ENCODE results near the gene IFI16. TPM values are rescaled to one million over a fixed set of nuclear protein-coding genes. Genes with fewer than 3 reads are reported as not detected.

Gene IFI16
- total and polyA plus RNA-seq, 2 of the 4 experiments (the other 2 are of a cell fraction): 45.0 to 65.3 TPM

DNA sequence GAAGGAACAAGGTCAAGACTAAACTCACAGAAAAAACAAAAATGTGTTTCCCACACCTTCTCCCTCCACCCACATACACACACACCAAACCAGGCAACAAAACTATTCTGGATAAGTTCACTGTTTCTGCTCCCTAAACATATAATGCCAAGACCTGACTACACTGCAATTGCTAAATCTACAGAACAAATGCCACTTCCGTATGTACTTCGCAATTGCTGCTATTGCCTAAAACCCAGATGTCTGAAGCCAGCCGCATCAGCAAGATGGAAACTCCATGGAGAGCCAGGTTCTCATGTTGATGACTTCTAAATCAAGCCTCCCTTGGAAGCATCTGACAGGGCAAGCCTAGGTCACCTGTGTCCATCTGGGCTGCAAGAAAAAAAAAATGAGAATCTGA lies 75.2 kb downstream of the IFI16 start:
- no peak for TF ChIP-seq POLR2A (IDR thresholded peaks at IDR 0.05; ENCODE audit: low read depth, low read length)
- no peak for TF ChIP-seq RFX5 (IDR thresholded peaks at IDR 0.05; ENCODE audit: low read depth, low read length)
- TF ChIP-seq RCOR1 (IDR thresholded peaks at IDR 0.05; ENCODE audit: insufficient replicate concordance, low read length): no peak
- TF ChIP-seq MAZ (IDR thresholded peaks at IDR 0.05; ENCODE audit: borderline replicate concordance, low read depth, low read length): no peak
- TF ChIP-seq FOS (IDR thresholded peaks at IDR 0.05; ENCODE audit: low read depth, low read length): no peak
- no peak for TF ChIP-seq MXI1 (IDR thresholded peaks at IDR 0.05; ENCODE audit: borderline replicate concordance, low read depth, low read length)
- TF ChIP-seq, protein P1, sequence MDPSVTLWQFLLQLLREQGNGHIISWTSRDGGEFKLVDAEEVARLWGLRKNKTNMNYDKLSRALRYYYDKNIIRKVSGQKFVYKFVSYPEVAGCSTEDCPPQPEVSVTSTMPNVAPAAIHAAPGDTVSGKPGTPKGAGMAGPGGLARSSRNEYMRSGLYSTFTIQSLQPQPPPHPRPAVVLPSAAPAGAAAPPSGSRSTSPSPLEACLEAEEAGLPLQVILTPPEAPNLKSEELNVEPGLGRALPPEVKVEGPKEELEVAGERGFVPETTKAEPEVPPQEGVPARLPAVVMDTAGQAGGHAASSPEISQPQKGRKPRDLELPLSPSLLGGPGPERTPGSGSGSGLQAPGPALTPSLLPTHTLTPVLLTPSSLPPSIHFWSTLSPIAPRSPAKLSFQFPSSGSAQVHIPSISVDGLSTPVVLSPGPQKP (IDR thresholded peaks at IDR 0.05; ENCODE audit: borderline replicate concordance, low read depth, low read length): no peak
- Histone ChIP-seq H3K23ac (ENCODE audit: low read depth, low read length) (no peak overlapping the region), H3K9me3 (ENCODE audit: control insufficient read depth, insufficient read depth, low read length) (no peaks in the 10 kb centered on the region), H4K20me1 (ENCODE audit: insufficient read depth, low read length) (no peaks in the 10 kb centered on the region), H3K18ac (ENCODE audit: low read depth, low read length) (no peak overlapping the region), H3K27ac (ENCODE audit: insufficient read depth, low read length) (no peak overlapping the region), H3K79me1 (ENCODE audit: low read depth in 1 of 2, low read length in 2 of 2) (no peaks in the 10 kb centered on the region), H3K27me3 (ENCODE audit: control insufficient read depth, insufficient read depth, low read length) (peaks cover 2% of the 10 kb centered on the region), H4K91ac (ENCODE audit: insufficient read depth, low read depth, low read length) (no peak overlapping the region), H4K5ac (ENCODE audit: low read depth, low read length) (no peak overlapping the region), H3K4me3 (ENCODE audit: insufficient read depth, low read depth, low read length) (no peak overlapping the region), H2AK5ac (ENCODE audit: low read depth, low read length) (no peak overlapping the region), H3K4me1 (ENCODE audit: control insufficient read depth, insufficient read depth, low read length) (no peaks in the 10 kb centered on the region), H3K9ac (ENCODE audit: low read depth, low read length) (no peak overlapping the region), H4K8ac (ENCODE audit: low read depth in 2 of 2, low read length in 2 of 2) (no peak overlapping the region), H2AFZ (replicated peaks; ENCODE audit: low read length, poor library complexity) (no peak overlapping the region), H2BK5ac (ENCODE audit: low read depth, low read length, poor library complexity, severe bottlenecking) (no peak overlapping the region), H2AK9ac (replicated peaks; ENCODE audit: low read depth, low read length, poor library complexity) (no peak overlapping the region), H3K4me2 (ENCODE audit: low read depth, low read length) (no peak overlapping the region), H2BK15ac (ENCODE audit: low read depth, low read length) (no peak overlapping the region), H3K9me1 (ENCODE audit: insufficient read depth, low read length) (no peaks in the 10 kb centered on the region; the same call in 1 of the 2 replicates), H2BK120ac (ENCODE audit: low read depth, low read length) (no peak overlapping the region), H3K4ac (ENCODE audit: low read depth, low read length) (no peak overlapping the region), H3K56ac (ENCODE audit: extremely low read depth, insufficient read depth, low read length) (no peak overlapping the region), H2BK20ac (ENCODE audit: low read depth, low read length) (no peak overlapping the region), H3K14ac (replicated peaks; ENCODE audit: low read depth, low read length) (no peak overlapping the region), H3K36me3 (ENCODE audit: control insufficient read depth, insufficient read depth, low read length) (no peaks in the 10 kb centered on the region)
- ATAC-seq (ENCODE audit: low read depth): no peak
- no TSS peak for BruUV-seq (replicated peaks)
- in situ Hi-C loops (cut with MboI; ENCODE audit: low sequenced_read_pairs) (loop anchor here (10.0 kb wide), 1 partner anchor 1120 kb away; no protein-coding TSS in a partner anchor), intact Hi-C loops (cut with micrococcal nuclease) (no loop called here), dilution Hi-C loops (cut with HindIII; ENCODE audit: low sequenced_read_pairs, unreplicated experiment) (no loop called here)
- POLR2A ChIA-PET (ENCODE audit: unreplicated experiment): no interaction called here
- no peak for DNase-seq
- no CpG with 5 or more reads among the region's 3 CpGs for WGBS, 2 experiments (ENCODE audit: extremely low coverage in 2 of 2, insufficient read length in 1 of 2)
- CTCF ChIA-PET: no interaction called here
